Upper lobe of left lung (tissue), 6 donors: ENCODE results near the gene IFNA10. TPM values are rescaled to one million over a fixed set of nuclear protein-coding genes. Genes with fewer than 3 reads are reported as not detected.
"Not testable (repeated sequence)": the region's sequence is repeated elsewhere in the genome, so short reads cannot be mapped to it uniquely, and the experiment has no call there.

Experiments used
- ATAC-seq, 2 donors: fragments of 200-7000 bp; cut with Tn5 transposase; one replicate each; pipeline ENCODE4 v1.9.1; 2022; ENCODE audit warnings: mild to moderate bottlenecking in 2 of 2, moderate library complexity in 2 of 2; ENCODE audit not compliant: low FRiP score in 2 of 2
- DNase-seq, 2 donors: peaks; one replicate each; pipeline ENCODE4 v3.0.0-alpha.2; 2019 to 2020
- H3K27ac ChIP-seq, 4 donors: fragments of 200-600 bp; sonication (generic); one replicate each; pipeline ENCODE4 v1.5.1; 2016 to 2019
- H3K27me3 ChIP-seq, 4 donors: fragments of 200-600 bp; sonication (generic); one replicate each; pipeline ENCODE4 v1.5.1; 2017 to 2019
- H3K36me3 ChIP-seq, 4 donors: fragments of 200-600 bp; sonication (generic); one replicate each; pipeline ENCODE4 v1.5.1; 2016 to 2019
- H3K4me1 ChIP-seq, 4 donors: fragments of 200-600 bp; sonication (generic); one replicate each; pipeline ENCODE4 v1.5.1; 2018 to 2019
- H3K4me3 ChIP-seq, 4 donors: fragments of 200-600 bp; sonication (generic); one replicate each; pipeline ENCODE4 v1.5.1; 2017 to 2019; ENCODE audit warnings: mild to moderate bottlenecking in 2 of 4, moderate library complexity in 1 of 4
- H3K9me3 ChIP-seq, 4 donors: fragments of 200-600 bp; sonication (generic); one replicate each; pipeline ENCODE4 v1.5.1; 2018 to 2019
- CTCF ChIP-seq, 6 experiments: fragments of 450-650 bp in 4 of 6; fragments of 200-600 bp in 2 of 6; sonication (generic) in 2 of 6; IDR thresholded peaks; one replicate each; pipeline ENCODE4 v1.5.1; 2016 to 2019; ENCODE audit warnings: antibody characterized with exemption in 6 of 6
- EP300 ChIP-seq, 4 donors: sonication (generic); formaldehyde crosslinking; IDR thresholded peaks; one replicate each; pipeline ENCODE4 v1.5.1; 2017; ENCODE audit warnings: antibody characterized with exemption in 4 of 4, control low read depth in 2 of 4
- POLR2A ChIP-seq, 4 donors: fragments of 450-650 bp; IDR thresholded peaks; one replicate each; pipeline ENCODE4 v1.5.1; 2016 to 2017; ENCODE audit warnings: antibody characterized with exemption in 4 of 4, mild to moderate bottlenecking in 2 of 4
- POLR2AphosphoS5 ChIP-seq, 2 donors: sonication (generic); formaldehyde crosslinking; IDR thresholded peaks; one replicate each; pipeline ENCODE4 v1.5.1; 2017; ENCODE audit warnings: antibody characterized with exemption in 2 of 2
- WGBS, 2 donors: methylation state at CpG; one replicate each; pipeline ENCODE4 v1.1.5; 2017 to 2018; 5-methylcytosine and 5-hydroxymethylcytosine counted together
- small RNA-seq, 4 donors: library from RNA; depleted of rRNA; stranded (forward); fragments of <200 nt; gene quantifications; one replicate each; pipeline ENCODE3, GENCODE V24; 2016
- total RNA-seq, 6 donors: library from RNA; depleted of rRNA in 4 of 6; stranded (reverse); fragments of >200 nt in 4 of 6; gene quantifications; one replicate each; pipeline versions ENCODE4 v1.1.0 to v1.2.1, GENCODE V29; 2016 to 2021
- donor health status: DM: no; HTN: no; CAD: no; lungs with moderate emphysema.
- donor health status: DM: no; HTN: yes; CAD: no; lungs with severe emphysema.

Gene IFNA10
- total RNA-seq, 6 donors from 2014 or later, result not detected

- no peak for ATAC-seq
- WGBS, 2 donors, result 83 to 84% methylated on average over 3 of the region's 3 CpGs
Measured at GRCh38 chr9:21172156-21172555, 34.8 kb downstream of the IFNA10 start.

GRCh38 chr9:21171351-21171750 is 35.6 kb downstream of the IFNA10 start:
- 71 to 91% methylated on average over 1 of the region's 1 CpG for WGBS, 2 donors
- DNase-seq (no peak), ATAC-seq (no peak)
- Histone ChIP-seq H3K36me3 (no peaks in the 10 kb centered on the region), H3K4me3 (no peak overlapping the region), H3K27ac (no peak overlapping the region), H3K9me3 (no peaks in the 10 kb centered on the region), H3K27me3 (no peaks in the 10 kb centered on the region), H3K4me1 (no peaks in the 10 kb centered on the region)
- TF ChIP-seq CTCF (IDR thresholded peaks at IDR 0.05) (no peak), POLR2A (IDR thresholded peaks at IDR 0.05) (no peak), EP300 (IDR thresholded peaks at IDR 0.05) (no peak), POLR2AphosphoS5 (IDR thresholded peaks at IDR 0.05) (no peak)

More at GRCh38 chr9:21172156-21172555, 34.8 kb downstream of the IFNA10 start:
- TF ChIP-seq POLR2AphosphoS5 (IDR thresholded peaks at IDR 0.05), result no peak
- no peak for TF ChIP-seq EP300 (IDR thresholded peaks at IDR 0.05)
- TF ChIP-seq POLR2A (IDR thresholded peaks at IDR 0.05), result no peak
- TF ChIP-seq CTCF (IDR thresholded peaks at IDR 0.05), result no peak
- no peaks in the 10 kb centered on the region for H3K4me1 ChIP-seq
- H3K27ac ChIP-seq, result no peak overlapping the region
- no peaks in the 10 kb centered on the region for H3K27me3 ChIP-seq
- no peak overlapping the region for H3K4me3 ChIP-seq
- DNase-seq, result no peak
- H3K36me3 ChIP-seq, result no peaks in the 10 kb centered on the region
- no peaks in the 10 kb centered on the region for H3K9me3 ChIP-seq

GRCh38 chr9:21166560-21166959 is 40.4 kb downstream of the IFNA10 start, which contains the start of gene IFNA21:
Gene IFNA21, minus strand, starts transcription at chr9:21166660. Its CDS starts 48 bp downstream, at chr9:21166612.
- H3K9me3 ChIP-seq, H3K27ac ChIP-seq, H3K36me3 ChIP-seq, H3K4me3 ChIP-seq, H3K27me3 ChIP-seq, ATAC-seq, H3K4me1 ChIP-seq, DNase-seq: not testable (repeated sequence)
- WGBS, 2 donors, result 85 to 94% methylated on average over 2 of the region's 2 CpGs

DNA sequence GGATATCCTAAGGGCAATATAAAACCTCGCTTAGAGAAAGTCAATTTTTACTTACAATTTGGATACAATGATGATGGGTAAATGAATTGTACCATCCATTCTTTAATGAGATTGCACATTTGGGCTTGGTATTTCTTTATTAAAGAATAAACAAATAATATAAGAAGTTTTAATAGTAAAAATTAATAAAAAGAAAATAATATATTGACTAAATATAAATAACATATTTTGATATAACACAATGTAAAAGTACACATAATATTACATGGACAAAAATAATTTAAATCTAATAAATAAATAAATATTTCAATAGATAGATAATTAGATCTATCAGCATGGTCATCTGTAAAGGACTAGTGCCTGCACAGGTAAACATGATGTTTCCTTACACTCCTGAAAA is 41.4 kb downstream of the IFNA10 start:
- no peaks in the 10 kb centered on the region for H3K36me3 ChIP-seq
- no peaks in the 10 kb centered on the region for H3K4me1 ChIP-seq
- no peak overlapping the region for H3K4me3 ChIP-seq
- H3K27ac ChIP-seq, result no peak overlapping the region
- 92 to 95% methylated on average over 1 of the region's 1 CpG for whole genome bisulfite sequencing, 2 donors
- TF ChIP-seq POLR2AphosphoS5 (IDR thresholded peaks at IDR 0.05) (no peak), POLR2A (IDR thresholded peaks at IDR 0.05) (no peak), EP300 (IDR thresholded peaks at IDR 0.05) (no peak), CTCF (IDR thresholded peaks at IDR 0.05) (no peak)
- DNase-seq (no peak), ATAC-seq (no peak)
- no peaks in the 10 kb centered on the region for H3K27me3 ChIP-seq
- no peaks in the 10 kb centered on the region for H3K9me3 ChIP-seq

GRCh38 chr9:21160178-21160577 is 46.8 kb downstream of the IFNA10 start:
- Histone ChIP-seq H3K36me3 (no peaks in the 10 kb centered on the region), H3K27me3 (no peaks in the 10 kb centered on the region), H3K27ac (no peak overlapping the region), H3K4me3 (no peak overlapping the region), H3K4me1 (peaks cover 0 to 4% (median 0%) of the 10 kb centered on the region in 4 donors), H3K9me3 (no peaks in the 10 kb centered on the region)
- TF ChIP-seq POLR2A (IDR thresholded peaks at IDR 0.05), result no peak
- no peak for TF ChIP-seq CTCF (IDR thresholded peaks at IDR 0.05)
- no peak for TF ChIP-seq POLR2AphosphoS5 (IDR thresholded peaks at IDR 0.05)
- DNase-seq, result peak in 1 of 2 donors; percentile 29
- 9 to 13% methylated on average over 1 of the region's 1 CpG for WGBS, 2 donors
- ATAC-seq, result no peak

Small RNA genes within 50 kb of the gene (small RNA-seq; reads per million reads assigned to genes)
- gene RF00019, result 0 reads per million in 4 donors

Other genes starting within 250 kb of the IFNA10 start
- gene HACD4, start 175.5 kb downstream of the IFNA10 start, total RNA-seq, result 10 to 100 TPM in 2 of 6 donors, 1 to 10 TPM in 4; 2.7 to 17.7 (median 7.3) TPM
- not detected for gene IFNB1, start 129.2 kb downstream of the IFNA10 start, total RNA-seq
- not detected for gene IFNW1, start 65.3 kb downstream of the IFNA10 start, total RNA-seq
- not detected for gene IFNA21, start 40.5 kb downstream of the IFNA10 start, total RNA-seq
- 1 to 10 TPM in 1 of 6 donors, not detected in 5; 2.1 TPM for gene IFNA4, start 19.6 kb downstream of the IFNA10 start, total RNA-seq
- not detected for gene IFNA7, start 4.9 kb downstream of the IFNA10 start, total RNA-seq
- gene IFNA16, start 10.2 kb upstream of the IFNA10 start, total RNA-seq, result not detected
- not detected for gene IFNA17, start 21.1 kb upstream of the IFNA10 start, total RNA-seq
- not detected for gene IFNA14, start 32.9 kb upstream of the IFNA10 start, total RNA-seq
- gene IFNA5, start 98.2 kb upstream of the IFNA10 start, total RNA-seq, result under 1 TPM in 1 of 6 donors, not detected in 5; 0.23 TPM
- 10 to 100 TPM; 14.6 to 23.7 (median 19.5) TPM for gene KLHL9, start 128.3 kb upstream of the IFNA10 start, total RNA-seq
- not detected for gene IFNA6, start 143.7 kb upstream of the IFNA10 start, total RNA-seq
- gene IFNA13, start 160.9 kb upstream of the IFNA10 start, total RNA-seq, result not detected
- not detected for gene IFNA2, start 178.3 kb upstream of the IFNA10 start, total RNA-seq
- not detected for gene IFNA8, start 202.0 kb upstream of the IFNA10 start, total RNA-seq
- under 1 TPM in 2 of 6 donors, not detected in 4; 0.26 to 0.30 TPM for gene IFNA1, start 233.3 kb upstream of the IFNA10 start, total RNA-seq